ENCODE data around the gene UEVLD.

The UEVLD gene

DNA sequence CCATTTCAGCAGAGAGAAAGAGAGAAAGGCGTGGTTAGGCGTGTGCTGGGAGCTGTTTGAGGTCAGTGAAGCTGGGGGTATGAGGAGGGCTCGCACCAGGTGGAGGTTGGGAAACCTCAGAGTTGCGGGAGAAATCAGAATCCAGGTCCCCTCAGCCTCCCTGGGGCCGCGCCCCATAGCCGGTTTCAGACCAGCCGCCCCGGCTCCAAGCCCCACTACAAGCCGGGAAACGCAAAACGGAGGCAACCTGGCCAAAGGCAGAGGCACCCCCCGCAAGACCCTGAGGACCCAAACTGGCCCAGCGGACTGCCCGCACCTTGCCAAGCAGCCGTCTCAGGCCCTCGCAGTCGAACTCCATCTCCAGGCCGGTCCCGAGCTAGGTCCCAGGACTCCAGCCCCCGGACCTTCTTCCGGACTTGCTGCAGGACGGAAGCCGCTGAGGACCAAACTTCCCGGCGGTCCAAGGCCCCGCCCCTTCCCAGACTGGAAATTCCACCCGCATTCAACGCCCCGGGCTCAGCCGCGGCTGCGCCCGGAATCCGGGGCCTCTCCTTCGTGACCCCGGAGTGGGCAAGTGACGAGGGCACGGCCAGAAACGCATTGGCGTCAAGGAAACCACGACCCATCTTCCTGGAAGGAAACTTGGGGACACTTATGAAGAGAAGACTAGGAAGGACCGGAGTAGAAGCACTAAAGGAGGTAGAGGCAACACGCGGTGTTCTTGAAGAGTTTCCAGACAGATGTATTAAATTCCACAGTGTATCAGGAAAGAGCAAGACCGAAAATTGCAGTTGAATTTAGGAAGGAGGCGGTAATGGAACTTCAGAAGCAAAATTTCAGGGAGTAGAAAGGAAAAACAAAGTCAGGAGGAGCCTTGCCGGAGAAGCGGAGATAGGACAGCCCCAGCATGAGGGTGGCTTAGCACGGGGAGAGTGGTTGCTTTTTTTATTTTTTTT is at the start of gene UEVLD (continued):
- TF ChIP-seq, protein P1, sequence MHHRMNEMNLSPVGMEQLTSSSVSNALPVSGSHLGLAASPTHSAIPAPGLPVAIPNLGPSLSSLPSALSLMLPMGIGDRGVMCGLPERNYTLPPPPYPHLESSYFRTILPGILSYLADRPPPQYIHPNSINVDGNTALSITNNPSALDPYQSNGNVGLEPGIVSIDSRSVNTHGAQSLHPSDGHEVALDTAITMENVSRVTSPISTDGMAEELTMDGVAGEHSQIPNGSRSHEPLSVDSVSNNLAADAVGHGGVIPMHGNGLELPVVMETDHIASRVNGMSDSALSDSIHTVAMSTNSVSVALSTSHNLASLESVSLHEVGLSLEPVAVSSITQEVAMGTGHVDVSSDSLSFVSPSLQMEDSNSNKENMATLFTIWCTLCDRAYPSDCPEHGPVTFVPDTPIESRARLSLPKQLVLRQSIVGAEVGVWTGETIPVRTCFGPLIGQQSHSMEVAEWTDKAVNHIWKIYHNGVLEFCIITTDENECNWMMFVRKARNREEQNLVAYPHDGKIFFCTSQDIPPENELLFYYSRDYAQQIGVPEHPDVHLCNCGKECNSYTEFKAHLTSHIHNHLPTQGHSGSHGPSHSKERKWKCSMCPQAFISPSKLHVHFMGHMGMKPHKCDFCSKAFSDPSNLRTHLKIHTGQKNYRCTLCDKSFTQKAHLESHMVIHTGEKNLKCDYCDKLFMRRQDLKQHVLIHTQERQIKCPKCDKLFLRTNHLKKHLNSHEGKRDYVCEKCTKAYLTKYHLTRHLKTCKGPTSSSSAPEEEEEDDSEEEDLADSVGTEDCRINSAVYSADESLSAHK (tag by site-specific recombination; IDR thresholded peaks at IDR 0.05) = 0 out of 2 replicates have a peak, but pooled peaks have one; percentile 11
- TF ChIP-seq ZNF510 (tag by site-specific recombination; IDR thresholded peaks at IDR 0.05; ENCODE audit: insufficient replicate concordance) = no peak
- TF ChIP-seq ZNF394 (tag by site-specific recombination; IDR thresholded peaks at IDR 0.05; ENCODE audit: borderline replicate concordance) = 0 out of 2 replicates have a peak, but pooled peaks have one; percentile 35
- no peak for TF ChIP-seq ZNF416 (tag by site-specific recombination; IDR thresholded peaks at IDR 0.05)
- peak; percentile 98 for TF ChIP-seq ZNF335 (tag by site-specific recombination; conservative IDR thresholded peaks at IDR 0.05)
- TF ChIP-seq ZSCAN30 (tag by site-specific recombination; IDR thresholded peaks at IDR 0.05) = peak; percentile 70
- no peak for TF ChIP-seq EGR2 (tag by site-specific recombination; IDR thresholded peaks at IDR 0.05; ENCODE audit: low read depth)
- TF ChIP-seq ZNF324 (tag by site-specific recombination; IDR thresholded peaks at IDR 0.05) = no peak
- TF ChIP-seq ZNF146 (tag by site-specific recombination; IDR thresholded peaks at IDR 0.05) = no peak
- TF ChIP-seq ZNF133 (tag by site-specific recombination; IDR thresholded peaks at IDR 0.05) = no peak
- no peak for TF ChIP-seq SCRT2 (tag by site-specific recombination; IDR thresholded peaks at IDR 0.05)
- TF ChIP-seq KLF1 (tag by site-specific recombination; IDR thresholded peaks at IDR 0.05) = peak; percentile 27; the same call in 1 of the 2 replicates
- TF ChIP-seq, protein P2, sequence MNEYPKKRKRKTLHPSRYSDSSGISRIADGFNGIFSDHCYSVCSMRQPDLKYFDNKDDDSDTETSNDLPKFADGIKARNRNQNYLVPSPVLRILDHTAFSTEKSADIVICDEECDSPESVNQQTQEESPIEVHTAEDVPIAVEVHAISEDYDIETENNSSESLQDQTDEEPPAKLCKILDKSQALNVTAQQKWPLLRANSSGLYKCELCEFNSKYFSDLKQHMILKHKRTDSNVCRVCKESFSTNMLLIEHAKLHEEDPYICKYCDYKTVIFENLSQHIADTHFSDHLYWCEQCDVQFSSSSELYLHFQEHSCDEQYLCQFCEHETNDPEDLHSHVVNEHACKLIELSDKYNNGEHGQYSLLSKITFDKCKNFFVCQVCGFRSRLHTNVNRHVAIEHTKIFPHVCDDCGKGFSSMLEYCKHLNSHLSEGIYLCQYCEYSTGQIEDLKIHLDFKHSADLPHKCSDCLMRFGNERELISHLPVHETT (tag by site-specific recombination; IDR thresholded peaks at IDR 0.05) = no peak
- TF ChIP-seq ZNF169 (tag by site-specific recombination; IDR thresholded peaks at IDR 0.05) = no peak
- no peak for TF ChIP-seq ZNF768 (tag by site-specific recombination; IDR thresholded peaks at IDR 0.05)
- TF ChIP-seq, protein P3, sequence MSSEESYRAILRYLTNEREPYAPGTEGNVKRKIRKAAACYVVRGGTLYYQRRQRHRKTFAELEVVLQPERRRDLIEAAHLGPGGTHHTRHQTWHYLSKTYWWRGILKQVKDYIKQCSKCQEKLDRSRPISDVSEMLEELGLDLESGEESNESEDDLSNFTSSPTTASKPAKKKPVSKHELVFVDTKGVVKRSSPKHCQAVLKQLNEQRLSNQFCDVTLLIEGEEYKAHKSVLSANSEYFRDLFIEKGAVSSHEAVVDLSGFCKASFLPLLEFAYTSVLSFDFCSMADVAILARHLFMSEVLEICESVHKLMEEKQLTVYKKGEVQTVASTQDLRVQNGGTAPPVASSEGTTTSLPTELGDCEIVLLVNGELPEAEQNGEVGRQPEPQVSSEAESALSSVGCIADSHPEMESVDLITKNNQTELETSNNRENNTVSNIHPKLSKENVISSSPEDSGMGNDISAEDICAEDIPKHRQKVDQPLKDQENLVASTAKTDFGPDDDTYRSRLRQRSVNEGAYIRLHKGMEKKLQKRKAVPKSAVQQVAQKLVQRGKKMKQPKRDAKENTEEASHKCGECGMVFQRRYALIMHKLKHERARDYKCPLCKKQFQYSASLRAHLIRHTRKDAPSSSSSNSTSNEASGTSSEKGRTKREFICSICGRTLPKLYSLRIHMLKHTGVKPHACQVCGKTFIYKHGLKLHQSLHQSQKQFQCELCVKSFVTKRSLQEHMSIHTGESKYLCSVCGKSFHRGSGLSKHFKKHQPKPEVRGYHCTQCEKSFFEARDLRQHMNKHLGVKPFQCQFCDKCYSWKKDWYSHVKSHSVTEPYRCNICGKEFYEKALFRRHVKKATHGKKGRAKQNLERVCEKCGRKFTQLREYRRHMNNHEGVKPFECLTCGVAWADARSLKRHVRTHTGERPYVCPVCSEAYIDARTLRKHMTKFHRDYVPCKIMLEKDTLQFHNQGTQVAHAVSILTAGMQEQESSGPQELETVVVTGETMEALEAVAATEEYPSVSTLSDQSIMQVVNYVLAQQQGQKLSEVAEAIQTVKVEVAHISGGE (tag by site-specific recombination; conservative IDR thresholded peaks at IDR 0.05; ENCODE audit: low read depth) = peak; percentile 94
- TF ChIP-seq, protein P4, sequence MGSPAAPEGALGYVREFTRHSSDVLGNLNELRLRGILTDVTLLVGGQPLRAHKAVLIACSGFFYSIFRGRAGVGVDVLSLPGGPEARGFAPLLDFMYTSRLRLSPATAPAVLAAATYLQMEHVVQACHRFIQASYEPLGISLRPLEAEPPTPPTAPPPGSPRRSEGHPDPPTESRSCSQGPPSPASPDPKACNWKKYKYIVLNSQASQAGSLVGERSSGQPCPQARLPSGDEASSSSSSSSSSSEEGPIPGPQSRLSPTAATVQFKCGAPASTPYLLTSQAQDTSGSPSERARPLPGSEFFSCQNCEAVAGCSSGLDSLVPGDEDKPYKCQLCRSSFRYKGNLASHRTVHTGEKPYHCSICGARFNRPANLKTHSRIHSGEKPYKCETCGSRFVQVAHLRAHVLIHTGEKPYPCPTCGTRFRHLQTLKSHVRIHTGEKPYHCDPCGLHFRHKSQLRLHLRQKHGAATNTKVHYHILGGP (tag by site-specific recombination; IDR thresholded peaks at IDR 0.05) = no peak
- peak; percentile 30; the same call in 1 of the 2 replicates for TF ChIP-seq BCL11A (tag by site-specific recombination; IDR thresholded peaks at IDR 0.05; ENCODE audit: low read depth)
- TF ChIP-seq HOXC10 (CRISPR knock-in tag; IDR thresholded peaks at IDR 0.05) = no peak
- TF ChIP-seq, protein P5, sequence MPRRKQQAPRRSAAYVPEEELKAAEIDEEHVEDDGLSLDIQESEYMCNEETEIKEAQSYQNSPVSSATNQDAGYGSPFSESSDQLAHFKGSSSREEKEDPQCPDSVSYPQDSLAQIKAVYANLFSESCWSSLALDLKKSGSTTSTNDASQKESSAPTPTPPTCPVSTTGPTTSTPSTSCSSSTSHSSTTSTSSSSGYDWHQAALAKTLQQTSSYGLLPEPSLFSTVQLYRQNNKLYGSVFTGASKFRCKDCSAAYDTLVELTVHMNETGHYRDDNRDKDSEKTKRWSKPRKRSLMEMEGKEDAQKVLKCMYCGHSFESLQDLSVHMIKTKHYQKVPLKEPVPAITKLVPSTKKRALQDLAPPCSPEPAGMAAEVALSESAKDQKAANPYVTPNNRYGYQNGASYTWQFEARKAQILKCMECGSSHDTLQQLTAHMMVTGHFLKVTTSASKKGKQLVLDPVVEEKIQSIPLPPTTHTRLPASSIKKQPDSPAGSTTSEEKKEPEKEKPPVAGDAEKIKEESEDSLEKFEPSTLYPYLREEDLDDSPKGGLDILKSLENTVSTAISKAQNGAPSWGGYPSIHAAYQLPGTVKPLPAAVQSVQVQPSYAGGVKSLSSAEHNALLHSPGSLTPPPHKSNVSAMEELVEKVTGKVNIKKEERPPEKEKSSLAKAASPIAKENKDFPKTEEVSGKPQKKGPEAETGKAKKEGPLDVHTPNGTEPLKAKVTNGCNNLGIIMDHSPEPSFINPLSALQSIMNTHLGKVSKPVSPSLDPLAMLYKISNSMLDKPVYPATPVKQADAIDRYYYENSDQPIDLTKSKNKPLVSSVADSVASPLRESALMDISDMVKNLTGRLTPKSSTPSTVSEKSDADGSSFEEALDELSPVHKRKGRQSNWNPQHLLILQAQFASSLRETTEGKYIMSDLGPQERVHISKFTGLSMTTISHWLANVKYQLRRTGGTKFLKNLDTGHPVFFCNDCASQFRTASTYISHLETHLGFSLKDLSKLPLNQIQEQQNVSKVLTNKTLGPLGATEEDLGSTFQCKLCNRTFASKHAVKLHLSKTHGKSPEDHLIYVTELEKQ (tag by site-specific recombination; IDR thresholded peaks at IDR 0.05; ENCODE audit: borderline replicate concordance) = no peak
- no peak for TF ChIP-seq ZNF221 (tag by site-specific recombination; IDR thresholded peaks at IDR 0.05; ENCODE audit: borderline replicate concordance)
- no peak for TF ChIP-seq HOXA7 (CRISPR knock-in tag; IDR thresholded peaks at IDR 0.05; ENCODE audit: borderline replicate concordance)
- no peak for TF ChIP-seq ZNF211 (tag by site-specific recombination; IDR thresholded peaks at IDR 0.05; ENCODE audit: low read depth)
- no peak for TF ChIP-seq ZNF354C (tag by site-specific recombination; IDR thresholded peaks at IDR 0.05; ENCODE audit: borderline replicate concordance, low read depth)
- TF ChIP-seq ZEB2 (tag by site-specific recombination; IDR thresholded peaks at IDR 0.05) = peak; percentile 64; the same call in 1 of the 2 replicates
- no peak for TF ChIP-seq ZNF423 (tag by site-specific recombination; IDR thresholded peaks at IDR 0.05)
- no peak for TF ChIP-seq RBAK (tag by site-specific recombination; IDR thresholded peaks at IDR 0.05)

All from HEK293 (cell line).